ENCODE results near the gene IRX3. TPM values are rescaled to one million over a fixed set of nuclear protein-coding genes. Genes with fewer than 3 reads are reported as not detected.

Gene IRX3
- total and polyA plus RNA-seq, 2 of the 8 experiments (the other 6 are each of a cell fraction or from before 2014, with no cell fraction given), result 0.50 to 1.6 TPM

DNA sequence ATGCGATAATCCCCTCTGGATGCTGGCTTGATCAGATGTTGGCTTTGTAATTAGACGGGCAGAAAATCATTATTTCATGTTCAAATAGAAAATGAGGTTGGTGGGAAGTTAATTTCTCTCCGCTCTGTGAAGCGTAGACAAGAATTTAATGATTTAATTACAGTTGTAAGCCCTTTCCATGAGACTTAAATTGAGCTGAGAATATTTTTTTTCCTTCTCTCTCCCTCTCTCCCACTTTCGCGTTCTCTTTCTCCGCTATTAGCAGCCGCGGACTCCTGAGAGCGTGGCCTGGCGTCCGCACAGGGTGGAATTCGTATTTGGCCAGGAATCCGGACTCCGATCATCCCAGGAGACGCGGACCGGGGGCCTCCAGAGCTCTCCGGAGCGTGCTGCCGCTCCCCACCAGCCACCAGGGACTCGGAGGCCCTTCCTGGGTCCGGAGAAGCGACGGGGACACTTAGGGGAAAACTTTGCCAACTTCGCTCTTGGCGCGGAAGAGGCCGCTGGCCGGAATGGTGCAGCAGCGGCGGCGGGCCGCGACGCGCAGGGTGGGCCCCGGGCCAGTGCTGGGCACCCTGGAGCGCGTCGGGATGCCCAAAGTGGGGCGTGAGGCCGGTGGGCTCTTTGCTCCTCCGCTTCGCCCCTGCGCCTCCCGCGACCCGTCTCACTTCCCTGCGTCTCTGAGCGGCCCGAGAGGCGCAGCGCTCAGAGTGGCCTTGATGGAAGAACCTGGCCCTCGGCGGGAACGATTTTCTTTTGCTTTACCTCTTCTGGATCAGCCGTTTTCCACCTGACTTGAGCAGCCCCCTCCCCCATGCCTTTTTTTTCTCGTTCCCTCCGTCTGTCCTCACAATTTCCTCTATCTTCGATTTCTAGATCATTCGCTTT is 3.6 kb upstream of the IRX3 start (continued):
- TF ChIP-seq ASH2L (IDR thresholded peaks at IDR 0.05; ENCODE audit: low read length), result peak; percentile 10
- TF ChIP-seq BACH1 (IDR thresholded peaks at IDR 0.05; ENCODE audit: low read length), result no peak
- TF ChIP-seq TBP (IDR thresholded peaks at IDR 0.05; ENCODE audit: low read depth, low read length), result no peak
- peak; percentile 76 for TF ChIP-seq SUZ12 (IDR thresholded peaks at IDR 0.05; ENCODE audit: low read length)
- no peak for TF ChIP-seq USF2 (IDR thresholded peaks at IDR 0.05; ENCODE audit: low read length)
- no peak for TF ChIP-seq EGR1 (IDR thresholded peaks at IDR 0.05; ENCODE audit: borderline replicate concordance, low read depth, low read length)
- no peak for TF ChIP-seq SRF (IDR thresholded peaks at IDR 0.05; ENCODE audit: low read depth, low read length)
- 0 out of 2 replicates have a peak, but pooled peaks have one; percentile 29 for TF ChIP-seq KDM1A (IDR thresholded peaks at IDR 0.05; ENCODE audit: borderline replicate concordance, low read length)
- peak; percentile 54 for TF ChIP-seq RBBP5 (IDR thresholded peaks at IDR 0.05; ENCODE audit: borderline replicate concordance, low read depth, low read length)

All from H1 (cell line).